Measurements from ENCODE around the gene PAF1.
"Not testable (repeated sequence)": the region's sequence is repeated elsewhere in the genome, so short reads cannot be mapped to it uniquely, and the experiment has no call there.

Gene PAF1

DNA sequence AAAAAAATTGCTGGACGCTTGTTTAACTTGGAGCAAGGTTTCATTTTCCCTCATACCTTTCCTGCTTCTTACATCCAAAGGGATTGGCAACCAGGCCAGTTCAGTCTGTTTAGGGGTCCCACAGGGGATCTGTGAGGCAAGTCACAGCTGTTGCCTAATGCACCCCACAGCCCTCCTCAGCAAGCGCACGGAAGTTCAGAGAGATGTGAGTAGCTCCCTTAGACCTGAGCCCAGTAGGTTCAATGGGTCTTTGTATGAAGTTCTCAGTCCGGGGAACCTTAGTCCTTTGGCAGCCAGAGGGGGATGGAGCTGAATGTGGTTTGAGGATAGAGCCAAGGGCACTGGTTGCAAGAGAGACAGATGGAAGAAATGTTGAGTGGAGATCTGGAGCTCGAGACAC lies 35.7 kb downstream of the PAF1 start:
- no peak for DNase-seq (ENCODE audit: low spot score)

DNA sequence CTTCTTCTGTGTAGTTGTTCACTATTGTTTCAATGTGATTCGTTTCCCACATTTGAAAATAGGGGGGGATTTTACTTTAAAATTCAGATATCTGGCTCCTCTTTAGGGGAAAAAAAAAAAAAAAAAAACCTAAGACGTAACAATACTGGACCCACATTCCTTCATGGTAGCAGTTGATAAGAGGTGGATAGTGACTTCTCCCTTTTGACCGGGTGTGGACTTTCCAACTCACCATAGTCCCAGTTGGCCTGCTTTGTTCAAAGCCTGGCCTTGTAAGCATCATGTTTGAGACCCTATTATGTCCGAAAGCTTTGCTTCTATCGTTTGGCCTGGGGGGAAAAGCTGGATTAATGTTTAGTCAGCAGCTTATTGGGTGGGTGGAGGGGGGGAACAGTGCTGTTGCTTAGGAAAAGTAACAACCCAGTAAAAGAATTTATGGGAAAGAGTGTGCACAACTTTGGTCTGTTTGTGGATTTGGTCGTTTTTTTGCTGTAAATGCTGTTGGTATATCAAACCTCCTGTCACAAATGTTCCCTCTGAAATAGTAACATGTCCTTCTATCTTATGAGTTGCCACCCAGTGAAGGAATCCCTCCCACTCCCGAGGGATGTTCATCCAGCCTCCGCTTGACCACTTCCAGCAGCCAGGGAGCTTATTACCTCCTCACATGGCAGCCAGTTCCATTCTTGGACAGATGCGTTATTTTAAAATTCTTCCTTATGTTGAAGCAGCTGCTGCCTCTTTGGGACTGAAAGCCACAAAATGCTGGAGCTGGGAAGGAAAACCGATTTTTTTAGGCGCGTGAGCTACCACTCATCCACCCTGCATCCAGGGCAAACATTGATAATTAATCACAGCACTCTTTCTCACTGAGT lies 38.3 kb downstream of the PAF1 start:
- DNase-seq (ENCODE audit: low spot score), result no peak

DNA sequence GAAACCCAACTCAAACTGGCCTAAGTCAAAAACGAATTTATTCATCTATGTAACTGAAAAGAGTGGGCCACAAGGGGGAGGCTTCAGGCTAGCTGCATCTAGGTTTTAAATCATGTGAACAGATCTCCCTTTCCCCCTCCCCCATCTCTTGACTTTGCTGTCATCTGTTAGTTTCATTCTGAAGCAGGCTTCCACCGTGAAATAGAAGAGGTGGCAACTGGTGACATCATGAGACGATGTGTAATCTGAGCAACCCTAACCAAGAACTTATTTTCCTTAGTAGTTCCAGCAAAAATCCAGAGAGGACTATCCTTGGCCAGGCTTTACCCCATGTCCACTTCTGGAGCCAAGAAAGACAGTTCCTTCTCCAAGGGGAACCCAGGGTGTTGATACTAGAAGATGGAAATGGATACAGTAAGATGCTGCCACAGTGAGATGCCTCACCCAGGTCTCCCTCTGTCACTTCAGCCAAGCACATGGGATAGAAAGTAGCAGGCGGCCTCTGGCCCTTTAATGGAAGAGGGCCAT lies 39.3 kb downstream of the PAF1 start:
- no peak for DNase-seq (ENCODE audit: low spot score)

DNA sequence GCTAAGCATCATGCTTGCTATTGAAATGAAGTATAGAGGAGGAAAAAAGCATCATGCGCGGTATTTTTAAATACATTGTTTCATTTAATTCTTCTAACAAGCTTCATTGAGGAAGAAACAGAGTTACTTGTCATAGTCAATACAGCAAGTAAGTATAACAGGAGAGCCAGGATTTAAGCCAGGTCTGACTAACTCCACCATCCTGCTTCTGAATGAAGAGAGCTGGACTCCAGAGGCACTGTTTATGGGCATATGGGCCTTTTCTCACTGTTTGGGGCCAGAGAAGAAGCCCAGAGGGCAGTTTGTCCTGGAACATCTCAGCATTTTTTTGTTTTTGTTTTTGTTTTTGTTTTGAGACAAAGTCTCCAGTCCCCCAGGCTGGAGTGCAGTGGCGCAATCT lies 40.8 kb downstream of the PAF1 start:
- no peak for DNase-seq (ENCODE audit: low spot score)

DNA sequence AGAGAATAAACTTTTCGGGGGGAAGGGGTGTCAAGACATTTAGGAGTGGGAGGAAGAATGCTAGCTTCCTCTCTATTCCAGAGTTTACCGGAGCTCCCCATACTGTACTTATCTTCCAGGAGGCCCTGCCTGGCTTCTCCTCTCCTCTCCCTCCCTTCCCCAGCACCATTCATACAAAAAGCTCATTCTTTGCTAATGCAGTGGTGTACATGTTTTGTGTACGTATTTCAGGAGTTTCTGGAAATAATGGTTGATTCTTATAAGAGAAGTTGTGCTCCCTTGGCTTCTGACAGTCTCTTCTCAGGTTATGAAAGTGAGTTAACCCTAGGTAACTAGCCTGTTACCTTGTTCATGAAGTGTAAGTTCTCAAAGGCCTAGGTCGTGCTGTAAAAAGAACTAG lies 41.6 kb downstream of the PAF1 start:
- peak; percentile 92 for DNase-seq (ENCODE audit: low spot score)

DNA sequence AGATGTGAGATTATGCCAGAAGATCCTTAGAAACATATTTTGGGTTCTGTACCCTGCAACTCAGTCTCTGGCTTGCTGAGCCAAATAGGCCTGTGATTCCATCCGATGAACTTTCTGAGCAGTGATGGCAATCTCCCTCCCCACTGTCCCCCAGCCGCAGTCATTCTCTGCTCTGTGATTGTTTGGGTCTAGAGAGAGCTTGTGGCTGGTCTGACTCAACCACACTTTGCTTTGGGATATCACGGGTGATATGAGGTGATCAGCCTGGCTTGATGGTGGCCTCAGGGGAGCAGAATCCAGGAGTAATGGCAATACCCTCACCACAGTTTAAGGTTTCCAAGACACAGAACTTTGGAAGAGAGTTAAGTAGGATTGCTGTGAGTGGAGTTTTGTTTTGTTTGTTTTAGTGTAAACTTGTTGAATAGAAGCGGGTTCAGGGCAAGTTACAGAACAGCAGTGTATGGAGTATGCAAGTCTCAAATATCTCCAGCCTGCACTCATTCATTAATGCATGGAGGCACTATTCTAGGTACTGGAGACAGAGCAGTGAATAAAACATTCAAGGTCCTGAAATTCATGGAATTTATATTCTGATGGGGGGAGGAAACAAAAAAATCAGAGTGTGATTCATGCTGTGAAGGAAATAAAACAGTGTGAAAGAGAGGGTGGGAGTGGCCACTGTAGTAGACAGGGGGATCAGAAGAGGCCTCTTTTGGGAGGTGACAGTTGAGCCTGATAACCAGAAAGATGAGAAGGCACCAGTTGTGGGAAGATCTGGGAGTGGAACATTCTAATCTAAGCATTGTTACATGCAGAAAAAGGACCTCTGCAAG lies 43.4 kb downstream of the PAF1 start:
- DNase-seq (ENCODE audit: low spot score), result no peak

DNA sequence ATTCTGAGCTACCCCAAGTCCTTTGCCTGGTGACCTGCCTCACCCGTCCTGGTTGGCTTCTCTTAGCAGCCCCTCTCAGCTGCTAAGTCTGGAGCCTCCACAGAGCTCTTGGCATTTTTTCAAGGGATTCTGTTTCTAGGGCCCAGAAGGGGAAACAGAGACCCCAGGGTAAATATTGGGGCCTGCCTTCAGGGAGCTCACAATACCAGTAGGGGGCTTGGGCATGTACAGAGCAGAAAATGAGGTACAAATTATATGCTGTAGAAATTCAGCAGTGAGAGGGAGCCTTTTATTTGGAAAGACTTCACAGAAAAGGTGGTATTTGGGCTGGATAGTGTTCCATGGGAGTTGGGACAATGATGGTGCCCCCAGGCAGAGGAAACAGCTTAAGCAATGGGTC lies 45.0 kb downstream of the PAF1 start:
- no peak for DNase-seq (ENCODE audit: low spot score)

DNA sequence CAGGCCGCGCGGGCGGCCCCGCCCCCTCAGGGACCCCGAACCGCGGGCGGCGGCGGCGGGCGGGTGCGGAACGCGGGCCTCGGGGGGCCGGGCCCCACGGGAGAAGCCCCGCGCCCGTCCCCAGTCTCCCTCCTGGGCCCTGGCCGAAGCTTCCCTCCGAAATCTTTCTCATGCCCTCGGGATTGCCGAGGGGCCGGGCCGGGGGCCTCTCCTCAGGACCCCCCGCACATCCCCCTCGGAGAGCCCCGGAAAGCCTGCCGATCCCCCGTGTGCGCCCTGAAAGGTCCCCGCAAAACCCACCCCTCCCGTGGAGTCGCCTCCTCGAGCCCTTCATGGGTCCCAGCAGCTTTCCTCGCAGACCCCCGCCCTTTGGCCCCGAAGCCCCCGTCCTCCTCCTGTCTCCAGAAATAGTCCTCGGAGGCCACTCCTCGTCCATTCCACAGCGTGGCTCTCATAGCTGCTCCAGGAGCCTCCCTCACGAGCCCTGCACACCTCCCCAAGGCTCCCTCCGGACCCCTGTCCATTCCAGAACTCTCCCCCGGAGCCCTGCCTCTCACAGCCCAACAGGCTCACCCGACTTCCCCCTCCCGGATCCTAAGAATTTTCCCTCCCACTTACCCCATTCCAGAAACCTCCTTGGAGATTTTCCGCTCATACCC lies 48.1 kb downstream of the PAF1 start:
- no peak for DNase-seq (ENCODE audit: low spot score)

DNA sequence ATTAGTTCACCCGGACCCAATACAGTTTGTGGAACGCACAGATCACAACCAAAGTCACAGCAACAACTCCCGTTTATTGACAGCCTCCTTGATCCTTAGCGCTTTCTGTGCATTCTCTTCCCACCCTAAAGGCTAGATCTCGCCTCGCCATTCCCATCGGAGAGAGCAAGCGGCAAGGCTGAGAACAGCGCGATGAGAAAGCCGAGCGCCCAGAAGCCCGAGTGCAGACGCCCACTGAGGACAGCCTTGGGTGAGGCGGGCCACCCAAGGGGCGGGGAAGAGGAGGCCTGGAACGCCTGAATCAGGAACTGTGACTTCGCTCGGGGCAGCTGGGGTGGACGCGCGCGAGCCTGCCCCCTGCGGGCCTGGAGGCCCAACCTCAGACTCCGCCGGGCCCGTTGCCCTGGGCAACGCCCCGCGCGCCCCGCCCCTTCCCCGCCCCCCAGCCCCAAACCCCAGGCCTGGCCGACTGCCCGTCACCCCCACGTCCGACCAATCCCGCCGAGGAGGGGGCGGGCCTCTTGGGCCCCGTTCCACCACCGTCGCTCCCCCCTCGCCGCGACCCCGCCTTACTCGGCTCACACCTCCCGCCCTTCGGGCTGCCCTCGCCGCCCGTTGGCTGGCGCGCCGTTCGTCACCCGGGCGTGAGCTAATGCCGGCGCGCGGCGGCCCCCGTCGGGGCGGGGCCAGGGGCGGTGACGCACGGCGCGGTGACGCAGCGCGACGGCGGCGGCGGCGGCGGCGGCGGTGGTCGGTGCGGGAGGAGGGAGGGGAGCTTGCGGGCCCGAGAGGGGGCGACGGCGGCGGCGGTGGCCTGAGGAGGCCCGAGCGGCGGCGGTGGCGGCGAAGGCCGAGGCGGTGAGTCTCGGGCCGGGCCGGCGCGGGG lies 48.9 kb downstream of the PAF1 start, which contains the start of gene SAMD4B:
TSS of gene SAMD4B (plus strand) at position 703 of the 886 bp plus-strand sequence. CDS start 14,473 bp downstream, outside the sequence.
- DNase-seq (ENCODE audit: low spot score), result peak; percentile 97

DNA sequence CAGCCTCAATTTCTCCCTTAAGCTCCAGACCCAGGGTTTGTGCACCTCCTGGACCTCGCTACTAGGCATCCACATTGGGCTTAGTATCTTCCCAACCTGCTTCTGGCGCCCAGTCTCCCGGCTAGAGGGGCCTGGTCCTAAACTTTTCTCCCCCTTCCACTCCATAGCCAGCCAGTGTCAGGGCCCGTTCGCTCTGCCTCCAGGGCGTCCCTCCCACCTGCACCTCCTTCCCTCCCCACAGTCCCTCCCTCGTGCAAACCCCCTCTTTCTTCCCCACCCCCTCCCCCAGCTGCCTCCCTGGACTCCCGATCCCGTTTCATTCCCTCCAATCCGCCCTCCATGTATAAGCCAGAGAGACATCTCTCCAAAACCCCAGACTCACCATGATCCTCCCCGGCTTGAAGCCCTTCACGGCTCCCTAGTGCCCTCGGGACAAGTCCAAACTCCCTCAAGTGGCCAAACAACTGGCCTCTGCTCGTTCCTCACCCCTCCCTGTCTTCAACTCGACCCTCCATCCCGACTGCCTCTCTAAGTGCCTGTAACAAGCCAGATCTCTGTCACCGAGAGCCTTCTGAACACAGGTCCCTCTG lies 49.7 kb downstream of the PAF1 start:
- DNase-seq (ENCODE audit: low spot score), result no peak

DNA sequence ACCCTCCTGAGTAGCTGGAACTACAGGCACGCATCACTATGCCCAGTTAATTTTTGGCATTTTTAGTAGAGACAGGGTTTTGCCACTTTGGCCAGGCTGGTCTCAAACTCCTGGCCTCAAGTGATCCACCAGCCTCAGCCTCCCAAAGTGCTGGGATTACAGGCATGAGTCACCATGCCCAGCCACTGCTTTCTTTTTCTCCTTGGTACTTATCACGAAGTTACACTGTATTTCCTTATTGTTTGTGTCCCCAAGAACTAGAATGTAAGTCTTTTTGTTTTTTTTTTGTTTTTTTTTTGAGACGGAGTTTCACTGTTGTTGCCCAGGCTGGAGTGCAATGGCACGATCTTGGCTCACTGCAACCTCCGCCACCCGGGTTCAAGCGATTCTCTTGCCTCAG lies 50.8 kb downstream of the PAF1 start:
- DNase-seq (ENCODE audit: low spot score), result not testable (repeated sequence)

DNA sequence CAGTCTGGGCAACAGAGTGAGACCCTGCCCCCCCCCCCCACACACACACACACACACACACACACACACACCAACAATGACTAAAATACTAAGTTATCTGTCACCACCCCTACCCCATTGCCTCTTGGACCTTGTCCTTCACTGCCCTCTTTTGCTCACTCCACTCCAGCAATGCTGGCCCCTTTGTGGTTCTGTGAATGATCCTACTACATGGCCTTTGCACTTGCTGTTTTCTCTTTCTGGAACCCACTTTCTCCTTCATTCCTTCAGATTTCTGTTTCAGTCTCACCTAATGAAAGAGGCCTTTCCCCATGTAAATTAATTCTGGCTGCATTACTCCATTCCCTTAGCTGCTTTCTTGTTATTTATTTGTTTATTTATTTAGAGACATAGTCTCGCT lies 51.2 kb downstream of the PAF1 start:
- no peak for DNase-seq (ENCODE audit: low spot score)

DNA sequence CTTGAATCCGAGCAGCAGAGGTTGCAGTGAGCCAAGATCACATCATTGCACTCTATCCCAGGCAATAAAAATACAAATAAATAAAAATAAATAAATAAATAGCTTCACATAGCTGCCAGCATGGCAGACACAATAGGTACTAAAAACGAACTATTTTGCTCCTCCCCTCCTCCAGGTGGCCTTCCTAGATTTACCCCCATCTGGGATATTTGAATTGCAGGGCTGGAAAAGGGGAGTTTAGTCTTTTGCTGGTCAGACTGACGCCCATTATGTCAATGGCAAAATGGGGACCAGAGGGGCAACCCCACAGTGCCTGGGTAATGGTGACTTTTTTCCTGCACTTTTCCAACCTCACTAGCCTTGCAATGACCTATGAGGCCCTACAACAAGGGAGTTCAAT lies 54.4 kb downstream of the PAF1 start:
- DNase-seq (ENCODE audit: low spot score), result no peak
